Umbilical cord (tissue), 2 donors: Measurements from ENCODE around the gene REC114. TPM values are rescaled to one million over a fixed set of nuclear protein-coding genes. Genes with fewer than 3 reads are reported as not detected.

Experiments used
- DNase-seq: peaks from one replicate; pipeline ENCODE4 v3.0.0-alpha.2; 2015; ENCODE audit warnings: low spot score
- total RNA-seq: library from RNA; depleted of rRNA; stranded (reverse); fragments of >200 nt; gene quantifications from one replicate; pipeline ENCODE4 v1.2.3, GENCODE V29; 2014; ENCODE audit warnings: low replicate concordance; ENCODE audit not compliant: insufficient read depth

REC114 gene
- total RNA-seq, 1 donor from 2014 or later, result not detected

DNA sequence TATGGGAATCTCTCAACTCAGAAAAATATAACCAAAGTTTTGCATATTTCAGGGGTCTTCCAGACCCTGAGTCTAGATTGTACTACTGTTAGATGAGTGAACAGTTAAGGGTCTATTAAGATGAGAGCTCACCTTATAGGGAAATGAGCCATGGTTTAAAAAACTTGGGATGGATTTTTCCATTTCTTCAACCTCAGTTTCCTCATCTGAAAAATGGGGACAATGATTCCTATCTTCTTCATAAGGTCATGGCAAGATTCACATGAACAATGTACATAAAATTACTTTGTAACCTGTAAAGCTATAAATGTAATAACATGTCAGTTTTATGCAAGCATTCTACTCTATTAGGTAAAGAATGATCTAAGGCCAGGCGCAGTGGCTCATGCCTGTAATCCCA, 161.5 kb downstream of the REC114 start:
- no peak for DNase-seq

DNA sequence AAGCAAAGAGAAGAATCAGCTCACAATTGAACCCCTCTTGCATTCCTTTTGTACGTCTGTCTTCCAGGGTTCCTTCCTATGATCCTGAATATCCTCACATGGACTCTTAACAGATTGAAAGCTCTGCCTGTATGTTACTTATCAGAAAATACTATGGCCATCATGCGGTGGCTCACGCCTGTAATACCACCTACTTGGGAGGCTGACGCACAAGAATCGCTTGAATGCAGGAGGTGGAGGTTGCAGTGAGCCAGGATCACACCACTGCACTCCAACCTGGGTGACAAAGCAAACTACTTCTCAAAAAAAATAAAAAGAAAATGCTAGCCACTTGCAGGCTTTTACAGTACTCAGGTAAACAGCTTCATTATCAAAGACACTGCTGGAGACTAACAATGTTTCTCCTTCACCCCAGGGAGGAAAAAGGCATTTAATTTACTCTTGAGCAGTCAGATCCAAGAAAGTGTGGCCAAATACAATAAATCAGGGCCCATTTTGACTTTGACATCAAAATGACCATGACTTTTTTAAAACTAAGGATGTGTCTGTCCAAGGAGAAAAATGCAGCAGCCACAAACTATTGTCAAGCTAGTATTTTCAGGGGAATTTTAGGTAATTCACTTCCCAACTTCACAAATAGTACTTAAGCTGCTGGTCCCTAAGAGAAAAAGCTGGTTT, 162.9 kb downstream of the REC114 start:
- no peak for DNase-seq

DNA sequence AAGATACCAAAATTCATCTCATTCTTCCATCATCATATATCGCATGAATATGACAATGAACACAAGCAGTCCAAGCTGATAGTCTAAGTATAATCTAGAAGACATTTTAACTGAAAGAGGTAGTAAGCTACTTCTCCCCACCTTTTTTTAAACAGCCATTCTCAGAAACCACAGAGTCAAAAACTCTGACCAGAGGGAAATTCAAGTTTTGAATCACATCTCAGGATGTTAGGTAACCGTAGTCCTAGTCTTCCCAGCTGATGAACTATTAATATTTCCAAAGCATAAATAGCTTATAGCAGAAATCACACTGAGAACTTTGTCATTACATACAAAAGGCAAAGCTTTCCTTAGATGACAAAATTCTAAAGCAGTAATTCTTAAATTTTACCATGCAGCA, 164.4 kb downstream of the REC114 start:
- no peak for DNase-seq

GRCh38 chr15:73607843-73608242, 164.9 kb downstream of the REC114 start:
- DNase-seq, result no peak

GRCh38 chr15:73608475-73608874, 165.5 kb downstream of the REC114 start:
- no peak for DNase-seq

GRCh38 chr15:73608941-73609340, 166.0 kb downstream of the REC114 start:
- peak; percentile 85 for DNase-seq

Other genes starting within 250 kb of the REC114 start
- 0.72 TPM for gene HCN4, start 74.2 kb upstream of the REC114 start, total RNA-seq
- gene NPTN, start 190.2 kb downstream of the REC114 start, total RNA-seq, result 221 TPM
- gene CD276, start 241.2 kb downstream of the REC114 start, total RNA-seq, result 38.5 TPM